ENCODE data around the gene VAV1.

DNA sequence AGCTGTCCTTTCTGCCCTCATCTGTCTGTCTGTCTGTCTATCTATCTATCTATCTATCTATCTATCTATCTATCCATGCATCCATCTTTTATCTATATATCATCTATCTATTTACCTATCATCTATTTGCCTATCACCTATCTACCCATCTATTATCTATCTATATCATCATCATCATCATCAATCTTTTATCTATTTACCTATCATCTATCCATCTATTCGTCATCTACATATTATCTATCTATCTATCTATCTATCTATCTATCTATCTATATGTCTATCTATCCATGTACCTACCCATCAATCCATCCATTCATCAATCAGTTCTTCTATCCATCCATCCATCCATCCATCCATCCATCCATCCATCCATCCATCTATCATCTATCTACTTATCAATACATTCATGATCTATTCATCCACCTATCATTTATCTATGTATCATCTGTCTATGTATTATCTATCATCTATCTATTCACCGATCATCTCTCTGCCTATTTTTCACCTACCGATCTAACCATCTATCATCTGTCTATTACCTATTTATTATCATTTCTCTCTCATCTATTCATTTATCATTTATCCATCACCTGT, 65.7 kb downstream of the VAV1 start:
- TF ChIP-seq, protein P1, sequence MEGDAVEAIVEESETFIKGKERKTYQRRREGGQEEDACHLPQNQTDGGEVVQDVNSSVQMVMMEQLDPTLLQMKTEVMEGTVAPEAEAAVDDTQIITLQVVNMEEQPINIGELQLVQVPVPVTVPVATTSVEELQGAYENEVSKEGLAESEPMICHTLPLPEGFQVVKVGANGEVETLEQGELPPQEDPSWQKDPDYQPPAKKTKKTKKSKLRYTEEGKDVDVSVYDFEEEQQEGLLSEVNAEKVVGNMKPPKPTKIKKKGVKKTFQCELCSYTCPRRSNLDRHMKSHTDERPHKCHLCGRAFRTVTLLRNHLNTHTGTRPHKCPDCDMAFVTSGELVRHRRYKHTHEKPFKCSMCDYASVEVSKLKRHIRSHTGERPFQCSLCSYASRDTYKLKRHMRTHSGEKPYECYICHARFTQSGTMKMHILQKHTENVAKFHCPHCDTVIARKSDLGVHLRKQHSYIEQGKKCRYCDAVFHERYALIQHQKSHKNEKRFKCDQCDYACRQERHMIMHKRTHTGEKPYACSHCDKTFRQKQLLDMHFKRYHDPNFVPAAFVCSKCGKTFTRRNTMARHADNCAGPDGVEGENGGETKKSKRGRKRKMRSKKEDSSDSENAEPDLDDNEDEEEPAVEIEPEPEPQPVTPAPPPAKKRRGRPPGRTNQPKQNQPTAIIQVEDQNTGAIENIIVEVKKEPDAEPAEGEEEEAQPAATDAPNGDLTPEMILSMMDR (IDR thresholded peaks at IDR 0.05), result no peak
- no peak for TF ChIP-seq POLR2AphosphoS5 (IDR thresholded peaks at IDR 0.05; ENCODE audit: low read depth, low read length)
